ENCODE measurements around the gene RAB28. TPM values are rescaled to one million over a fixed set of nuclear protein-coding genes. Genes with fewer than 3 reads are reported as not detected.

RAB28 gene
- total RNA-seq, 1 donor from 2014 or later = 19.3 TPM

GRCh38 chr4:13378973-13379759, 105.0 kb downstream of the RAB28 start:
- intact Hi-C loops (cut with micrococcal nuclease) = no loop called here
- Mint-ChIP-seq H3K4me3 (no peak overlapping the region), H3K36me3 (ENCODE audit: low read depth) (peaks cover 2% of the 10 kb centered on the region), H3K27me3 (ENCODE audit: insufficient read depth) (no peaks in the 10 kb centered on the region), H3K9me3 (no peaks in the 10 kb centered on the region), H3K27ac (no peak overlapping the region), H3K4me1 (ENCODE audit: low read depth) (no peaks in the 10 kb centered on the region)
- no peak for DNase-seq (ENCODE audit: low spot score)

GRCh38 chr4:13371048-13371447, 113.1 kb downstream of the RAB28 start:
- no peak for DNase-seq (ENCODE audit: low spot score)
- H3K27me3 Mint-ChIP-seq (ENCODE audit: insufficient read depth) = no peaks in the 10 kb centered on the region
- intact Hi-C loops (cut with micrococcal nuclease) = no loop called here
- no peak overlapping the region for H3K4me3 Mint-ChIP-seq
- H3K4me1 Mint-ChIP-seq (ENCODE audit: low read depth) = no peaks in the 10 kb centered on the region
- H3K9me3 Mint-ChIP-seq = no peaks in the 10 kb centered on the region
- H3K36me3 Mint-ChIP-seq (ENCODE audit: low read depth) = peaks cover 3% of the 10 kb centered on the region
- H3K27ac Mint-ChIP-seq = no peak overlapping the region

DNA sequence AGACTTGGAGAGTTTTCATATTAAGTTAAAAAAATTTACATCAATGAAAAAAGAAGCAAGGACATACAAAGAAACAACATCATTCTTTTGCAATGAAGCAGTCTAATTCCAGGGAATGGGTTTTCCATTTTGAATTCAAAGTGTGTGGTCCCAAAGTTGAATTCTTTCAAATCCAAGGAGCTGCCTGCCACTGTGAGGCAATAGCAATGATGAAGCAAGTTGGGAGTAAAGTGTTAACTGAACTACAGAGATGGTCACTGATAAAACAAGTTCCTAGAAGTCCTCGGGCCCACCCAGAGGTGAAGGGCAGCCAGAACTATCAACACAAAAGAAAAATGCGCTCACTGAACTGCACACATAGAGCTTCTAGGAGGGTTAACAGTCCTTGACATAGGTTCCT, 115.9 kb downstream of the RAB28 start:
- H3K36me3 Mint-ChIP-seq (ENCODE audit: low read depth) = peaks cover 3% of the 10 kb centered on the region

DNA sequence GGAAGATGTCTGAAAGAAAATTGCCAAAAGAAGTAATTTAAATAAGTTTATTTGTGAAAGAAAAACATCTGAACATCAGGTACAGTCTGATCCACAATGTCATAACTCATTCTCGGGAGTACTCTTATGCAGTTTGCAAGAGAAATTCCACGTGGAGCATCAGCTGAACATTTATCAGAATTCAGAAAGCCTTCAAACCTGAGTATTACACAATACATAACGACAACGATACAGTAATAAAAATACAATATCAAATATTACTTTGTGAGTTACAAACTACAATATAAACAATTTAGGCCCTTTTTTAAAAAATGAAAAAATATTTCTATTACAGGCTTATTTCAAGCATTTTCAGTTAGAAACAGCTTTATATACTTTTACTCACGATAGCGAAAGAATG, 116.4 kb downstream of the RAB28 start:
- no peak overlapping the region for H3K27ac Mint-ChIP-seq
- DNase-seq (ENCODE audit: low spot score) = no peak
- no peaks in the 10 kb centered on the region for H3K27me3 Mint-ChIP-seq (ENCODE audit: insufficient read depth)
- intact Hi-C loops (cut with micrococcal nuclease) = no loop called here
- peaks cover 3% of the 10 kb centered on the region for H3K36me3 Mint-ChIP-seq (ENCODE audit: low read depth)
- no peaks in the 10 kb centered on the region for H3K4me1 Mint-ChIP-seq (ENCODE audit: low read depth)
- H3K4me3 Mint-ChIP-seq = no peak overlapping the region
- no peaks in the 10 kb centered on the region for H3K9me3 Mint-ChIP-seq

More for the DNA sequence above, 115.9 kb downstream of the RAB28 start:
- no peaks in the 10 kb centered on the region for H3K9me3 Mint-ChIP-seq
- no peak for DNase-seq (ENCODE audit: low spot score)
- H3K4me3 Mint-ChIP-seq = no peak overlapping the region
- H3K27ac Mint-ChIP-seq = no peak overlapping the region
- intact Hi-C loops (cut with micrococcal nuclease) = no loop called here
- H3K27me3 Mint-ChIP-seq (ENCODE audit: insufficient read depth) = no peaks in the 10 kb centered on the region
- H3K4me1 Mint-ChIP-seq (ENCODE audit: low read depth) = no peaks in the 10 kb centered on the region

DNA sequence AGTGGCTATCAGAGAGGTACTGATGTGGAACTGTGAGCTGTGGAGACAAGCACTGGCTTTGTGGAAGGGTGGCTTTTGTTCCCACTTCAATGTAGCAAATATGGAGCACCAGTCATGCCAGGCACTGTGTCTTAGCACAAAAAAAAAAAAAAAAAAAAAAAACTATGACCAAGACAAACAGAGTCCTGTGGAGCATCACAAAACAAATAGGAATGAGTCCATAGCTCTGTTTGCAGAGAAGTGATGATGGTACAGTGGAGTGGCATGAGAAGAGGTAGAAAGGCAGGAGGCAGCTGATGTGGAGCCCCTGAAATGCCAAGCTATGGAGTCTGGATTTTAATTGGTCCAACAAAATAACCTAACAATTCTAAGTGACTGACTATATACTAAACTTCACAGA, 116.9 kb downstream of the RAB28 start:
- no peaks in the 10 kb centered on the region for H3K27me3 Mint-ChIP-seq (ENCODE audit: insufficient read depth)
- no peak overlapping the region for H3K27ac Mint-ChIP-seq
- peaks cover 3% of the 10 kb centered on the region for H3K36me3 Mint-ChIP-seq (ENCODE audit: low read depth)
- H3K4me3 Mint-ChIP-seq = no peak overlapping the region
- intact Hi-C loops (cut with micrococcal nuclease) = no loop called here
- DNase-seq (ENCODE audit: low spot score) = no peak
- H3K9me3 Mint-ChIP-seq = no peaks in the 10 kb centered on the region
- H3K4me1 Mint-ChIP-seq (ENCODE audit: low read depth) = no peaks in the 10 kb centered on the region

DNA sequence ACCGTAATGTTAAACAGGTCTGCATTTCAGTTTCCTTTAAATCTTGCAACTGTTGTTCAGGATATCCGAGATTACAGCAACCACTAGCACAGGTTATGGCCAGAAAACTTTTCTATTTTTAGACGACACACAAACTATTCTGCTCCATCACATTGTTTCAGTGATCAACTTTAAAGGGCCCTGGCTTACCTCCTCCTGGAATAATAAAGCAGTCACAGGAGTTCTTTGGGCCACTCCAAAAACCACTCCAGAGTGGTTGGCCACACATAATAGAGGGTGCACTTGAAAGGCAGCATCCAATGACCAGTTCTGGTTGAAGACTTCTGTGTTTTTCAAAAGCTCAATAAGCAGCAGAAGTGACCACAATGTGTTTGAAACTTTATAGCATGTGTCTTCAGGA, 118.9 kb downstream of the RAB28 start:
- H3K36me3 Mint-ChIP-seq (ENCODE audit: low read depth) = peaks cover 3% of the 10 kb centered on the region

DNA sequence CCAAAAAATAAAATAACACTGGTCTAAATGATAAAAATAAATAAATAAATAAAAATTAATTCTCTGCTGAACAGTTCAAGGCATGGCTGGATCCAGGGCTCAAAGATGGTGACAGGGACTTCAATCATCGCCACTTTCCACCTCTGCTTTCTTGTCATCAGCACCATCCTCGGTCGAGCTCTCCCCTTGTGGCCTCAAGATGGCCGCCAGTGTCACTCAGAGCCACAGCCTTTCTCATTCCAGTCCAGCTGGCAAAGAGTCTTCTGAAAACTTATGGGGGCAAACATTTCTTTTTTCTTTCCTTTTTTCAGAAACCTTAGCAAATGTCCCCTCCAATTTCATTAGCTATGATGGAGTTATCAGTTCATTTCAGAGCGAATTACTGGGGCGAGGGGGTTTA, 119.5 kb downstream of the RAB28 start:
- Mint-ChIP-seq H3K4me3 (no peak overlapping the region), H3K4me1 (ENCODE audit: low read depth) (no peaks in the 10 kb centered on the region), H3K36me3 (ENCODE audit: low read depth) (peaks cover 3% of the 10 kb centered on the region), H3K27ac (no peak overlapping the region), H3K9me3 (no peaks in the 10 kb centered on the region), H3K27me3 (ENCODE audit: insufficient read depth) (no peaks in the 10 kb centered on the region)
- intact Hi-C loops (cut with micrococcal nuclease) = no loop called here
- DNase-seq (ENCODE audit: low spot score) = no peak

More for the DNA sequence above, 118.9 kb downstream of the RAB28 start:
- H3K4me3 Mint-ChIP-seq = no peak overlapping the region
- H3K27ac Mint-ChIP-seq = no peak overlapping the region
- intact Hi-C loops (cut with micrococcal nuclease) = no loop called here
- H3K4me1 Mint-ChIP-seq (ENCODE audit: low read depth) = no peaks in the 10 kb centered on the region
- H3K9me3 Mint-ChIP-seq = no peaks in the 10 kb centered on the region
- no peak for DNase-seq (ENCODE audit: low spot score)
- H3K27me3 Mint-ChIP-seq (ENCODE audit: insufficient read depth) = no peaks in the 10 kb centered on the region

DNA sequence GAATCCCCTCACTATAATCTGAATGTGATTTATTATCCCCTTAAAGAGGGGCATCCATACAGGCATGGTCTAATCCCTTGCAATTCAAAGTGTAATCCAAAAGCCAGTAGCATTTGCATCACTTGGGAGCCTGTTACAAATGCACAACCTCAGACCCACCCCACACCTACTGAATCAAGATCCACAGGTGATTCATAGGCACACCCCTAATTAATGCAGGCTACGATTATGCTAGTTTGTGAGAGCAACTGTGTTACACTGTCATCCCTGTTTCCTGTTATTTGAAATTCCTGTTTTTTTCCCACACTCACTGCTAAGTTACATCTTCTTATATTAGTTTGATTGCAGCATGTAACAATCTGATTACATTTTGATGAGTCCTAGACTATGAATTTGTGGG, 120.0 kb downstream of the RAB28 start:
- no peaks in the 10 kb centered on the region for H3K4me1 Mint-ChIP-seq (ENCODE audit: low read depth)
- no peaks in the 10 kb centered on the region for H3K27me3 Mint-ChIP-seq (ENCODE audit: insufficient read depth)
- intact Hi-C loops (cut with micrococcal nuclease) = no loop called here
- no peak overlapping the region for H3K27ac Mint-ChIP-seq
- DNase-seq (ENCODE audit: low spot score) = no peak
- no peak overlapping the region for H3K4me3 Mint-ChIP-seq
- no peaks in the 10 kb centered on the region for H3K9me3 Mint-ChIP-seq
- peaks cover under 1% of the 10 kb centered on the region for H3K36me3 Mint-ChIP-seq (ENCODE audit: low read depth)

GRCh38 chr4:13359809-13360208, 124.3 kb downstream of the RAB28 start:
- no peaks in the 10 kb centered on the region for H3K36me3 Mint-ChIP-seq (ENCODE audit: low read depth)
- H3K9me3 Mint-ChIP-seq = no peaks in the 10 kb centered on the region
- H3K4me3 Mint-ChIP-seq = no peak overlapping the region
- H3K4me1 Mint-ChIP-seq (ENCODE audit: low read depth) = no peaks in the 10 kb centered on the region
- no peak overlapping the region for H3K27ac Mint-ChIP-seq
- intact Hi-C loops (cut with micrococcal nuclease) = no loop called here
- no peak for DNase-seq (ENCODE audit: low spot score)
- no peaks in the 10 kb centered on the region for H3K27me3 Mint-ChIP-seq (ENCODE audit: insufficient read depth)

GRCh38 chr4:13355111-13355880, 128.8 kb downstream of the RAB28 start:
- intact Hi-C loops (cut with micrococcal nuclease) = no loop called here
- Mint-ChIP-seq H3K27me3 (ENCODE audit: insufficient read depth) (no peaks in the 10 kb centered on the region), H3K36me3 (ENCODE audit: low read depth) (no peaks in the 10 kb centered on the region), H3K4me3 (no peak overlapping the region), H3K9me3 (peaks cover 3% of the 10 kb centered on the region), H3K4me1 (ENCODE audit: low read depth) (no peaks in the 10 kb centered on the region), H3K27ac (no peak overlapping the region)
- no peak for DNase-seq (ENCODE audit: low spot score)

DNA sequence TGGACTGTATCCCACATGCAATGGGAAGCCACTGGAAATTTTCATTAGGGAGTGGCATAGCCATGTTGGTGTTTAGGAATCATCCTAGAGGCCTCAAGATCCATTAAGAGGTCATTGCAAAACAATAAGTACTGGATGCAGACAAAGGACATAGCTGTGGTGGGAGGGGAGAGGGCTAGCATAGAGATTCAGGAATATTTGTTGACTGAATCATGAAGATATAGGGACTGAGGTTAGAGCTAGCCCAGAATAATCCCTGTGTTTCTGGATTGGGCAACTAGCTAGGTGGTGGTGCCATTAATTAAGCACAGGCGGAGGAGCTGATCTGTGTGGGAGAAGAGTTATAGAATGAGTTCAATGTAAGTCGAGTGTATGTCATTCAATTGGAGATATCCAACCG, 135.0 kb downstream of the RAB28 start:
- Mint-ChIP-seq H3K36me3 (ENCODE audit: low read depth) (no peaks in the 10 kb centered on the region), H3K27ac (no peak overlapping the region), H3K9me3 (peaks cover 3% of the 10 kb centered on the region), H3K27me3 (ENCODE audit: insufficient read depth) (no peaks in the 10 kb centered on the region), H3K4me1 (ENCODE audit: low read depth) (no peaks in the 10 kb centered on the region), H3K4me3 (no peak overlapping the region)
- intact Hi-C loops (cut with micrococcal nuclease) = no loop called here
- no peak for DNase-seq (ENCODE audit: low spot score)

DNA sequence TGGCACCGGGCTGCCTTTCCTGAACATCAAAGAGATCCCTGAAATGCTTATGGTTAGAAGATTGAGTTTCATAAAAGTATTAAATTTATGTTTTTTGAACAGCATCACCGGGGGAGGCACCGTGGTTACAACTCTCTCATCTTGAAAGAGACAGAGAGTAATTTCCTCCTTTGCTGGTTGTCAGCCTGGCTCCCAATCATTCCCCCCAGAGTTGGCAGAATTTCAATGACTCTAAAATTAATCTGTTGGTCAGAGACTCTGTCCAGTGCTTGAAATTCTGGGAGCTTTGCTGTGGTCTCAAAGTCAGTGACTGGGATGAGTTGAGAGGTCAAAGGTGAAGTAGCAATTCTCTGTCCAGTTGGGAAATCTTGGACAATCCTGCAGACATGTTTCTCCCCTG, 135.9 kb downstream of the RAB28 start:
- H3K4me3 Mint-ChIP-seq = no peak overlapping the region
- H3K4me1 Mint-ChIP-seq (ENCODE audit: low read depth) = no peaks in the 10 kb centered on the region
- peaks cover 3% of the 10 kb centered on the region for H3K9me3 Mint-ChIP-seq
- intact Hi-C loops (cut with micrococcal nuclease) = no loop called here
- H3K27me3 Mint-ChIP-seq (ENCODE audit: insufficient read depth) = no peaks in the 10 kb centered on the region
- DNase-seq (ENCODE audit: low spot score) = no peak
- no peak overlapping the region for H3K27ac Mint-ChIP-seq
- H3K36me3 Mint-ChIP-seq (ENCODE audit: low read depth) = no peaks in the 10 kb centered on the region

DNA sequence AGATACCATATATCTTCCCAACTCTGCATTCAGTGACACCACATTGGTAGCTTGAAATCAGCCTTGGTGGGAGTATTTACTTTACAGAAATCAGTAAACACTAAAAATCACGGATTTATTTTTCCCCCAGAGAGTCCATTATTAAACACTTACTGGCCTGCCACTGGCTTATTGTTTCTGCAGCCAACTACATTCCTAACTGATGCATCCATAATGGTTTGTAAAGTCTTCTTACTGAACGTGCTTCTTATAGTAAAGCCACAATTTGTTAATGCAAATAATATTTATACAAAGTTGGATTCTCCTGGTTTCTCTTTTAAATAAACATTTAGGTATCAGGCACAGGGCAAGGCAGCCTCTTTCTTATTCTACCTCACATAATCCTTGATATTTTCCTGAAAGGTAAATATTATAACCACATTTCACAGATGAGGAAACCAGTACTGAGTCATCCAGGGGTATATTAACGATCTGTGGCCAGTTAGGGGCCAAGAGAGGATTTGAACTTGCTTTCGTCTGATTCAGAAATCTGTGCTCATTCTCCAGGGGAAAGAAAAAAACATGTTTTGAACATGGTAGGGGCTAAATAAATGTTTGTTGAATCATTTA, 136.5 kb downstream of the RAB28 start:
- Mint-ChIP-seq H3K27me3 (ENCODE audit: insufficient read depth) (no peaks in the 10 kb centered on the region), H3K4me3 (no peak overlapping the region), H3K36me3 (ENCODE audit: low read depth) (no peaks in the 10 kb centered on the region), H3K9me3 (no peaks in the 10 kb centered on the region), H3K4me1 (ENCODE audit: low read depth) (no peaks in the 10 kb centered on the region), H3K27ac (no peak overlapping the region)
- no peak for DNase-seq (ENCODE audit: low spot score)
- intact Hi-C loops (cut with micrococcal nuclease) = no loop called here

All from activated T-helper 1 cell treated with anti-CD3 and anti-CD28 coated beads, Interleukin-12 subunit alpha, Interleukin-12 subunit beta, Interleukin-2, Interleukin-4 antibody, amounts not matched to agents 30 ng/mL and 10 ng/mL and 1 ng/mL, durations not matched to agents 14 hours and 24 hours and 36 hours (primary cell).